Measurements from ENCODE around the gene STAT3.
A peak's percentile ranks its signal among the peaks of the same experiment; 100 is the strongest.
"Not testable (repeated sequence)": the region's sequence is repeated elsewhere in the genome, so short reads cannot be mapped to it uniquely, and the experiment has no call there.

Gene STAT3

GRCh38 chr17:42270596-42270995 is 117.6 kb downstream of the STAT3 start:
- no peak overlapping the region for H3K4me3 ChIP-seq (ENCODE audit: control insufficient read depth, low read depth, low read length)
- peak; percentile 26 for DNase-seq (ENCODE audit: low read depth)
- TF ChIP-seq CTCF (conservative IDR thresholded peaks at IDR 0.05; ENCODE audit: control insufficient read depth, insufficient read depth, low read depth, low read length) = no peak

GRCh38 chr17:42270170-42270535 is 118.1 kb downstream of the STAT3 start:
- no peak overlapping the region for H3K4me3 ChIP-seq (ENCODE audit: control insufficient read depth, low read depth, low read length)
- peak; percentile 37 for DNase-seq (ENCODE audit: low read depth)
- no peak for TF ChIP-seq CTCF (conservative IDR thresholded peaks at IDR 0.05; ENCODE audit: control insufficient read depth, insufficient read depth, low read depth, low read length)

GRCh38 chr17:42268236-42268635 is 120.0 kb downstream of the STAT3 start:
- DNase-seq (ENCODE audit: low read depth) = no peak
- H3K4me3 ChIP-seq (ENCODE audit: control insufficient read depth, low read depth, low read length) = no peak overlapping the region
- TF ChIP-seq CTCF (conservative IDR thresholded peaks at IDR 0.05; ENCODE audit: control insufficient read depth, insufficient read depth, low read depth, low read length) = no peak

- DNase-seq (ENCODE audit: low read depth) = peak; percentile 95
- H3K4me3 ChIP-seq (ENCODE audit: control insufficient read depth, low read depth, low read length) = no peak overlapping the region
- TF ChIP-seq CTCF (conservative IDR thresholded peaks at IDR 0.05; ENCODE audit: control insufficient read depth, insufficient read depth, low read depth, low read length) = no peak
Observed at GRCh38 chr17:42266918-42267766, 121.1 kb downstream of the STAT3 start.

GRCh38 chr17:42266462-42266861 is 121.8 kb downstream of the STAT3 start:
- TF ChIP-seq CTCF (conservative IDR thresholded peaks at IDR 0.05; ENCODE audit: control insufficient read depth, insufficient read depth, low read depth, low read length) = no peak
- no peak overlapping the region for H3K4me3 ChIP-seq (ENCODE audit: control insufficient read depth, low read depth, low read length)
- DNase-seq (ENCODE audit: low read depth) = no peak

GRCh38 chr17:42264366-42264765 is 123.9 kb downstream of the STAT3 start:
- DNase-seq (ENCODE audit: low read depth); H3K4me3 ChIP-seq (ENCODE audit: control insufficient read depth, low read depth, low read length): not testable (repeated sequence)

All from fibroblast of mammary gland (primary cell).